NCI-H187 treated with DMSO at 0.1 percent for 48 hours (cell line): ENCODE results near the gene LRRC10.

ENCODE experiments used
- DNase-seq: peaks from one replicate; lab custom pipeline; 2025; lab: John Stamatoyannopoulos, UW

The LRRC10 gene

DNA sequence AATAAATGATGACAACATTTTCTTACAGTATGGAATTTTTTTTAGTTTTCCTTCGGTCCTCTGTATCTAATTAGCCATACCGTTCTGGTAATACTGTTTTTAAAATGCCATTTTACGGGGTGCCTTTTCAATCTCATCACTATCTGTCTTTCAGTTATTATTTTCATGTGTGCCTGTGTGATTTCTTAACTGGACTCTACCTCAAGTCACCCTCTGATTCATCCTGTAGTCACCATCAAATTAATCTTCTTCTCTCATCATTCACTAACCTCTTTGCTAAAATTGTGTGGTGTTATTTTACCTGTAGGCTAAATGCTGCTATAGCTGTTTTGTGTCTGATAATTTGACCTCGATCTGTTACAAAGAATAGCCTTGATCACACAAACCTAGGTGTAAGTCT, 41.5 kb downstream of the LRRC10 start:
- no peak for DNase-seq

DNA sequence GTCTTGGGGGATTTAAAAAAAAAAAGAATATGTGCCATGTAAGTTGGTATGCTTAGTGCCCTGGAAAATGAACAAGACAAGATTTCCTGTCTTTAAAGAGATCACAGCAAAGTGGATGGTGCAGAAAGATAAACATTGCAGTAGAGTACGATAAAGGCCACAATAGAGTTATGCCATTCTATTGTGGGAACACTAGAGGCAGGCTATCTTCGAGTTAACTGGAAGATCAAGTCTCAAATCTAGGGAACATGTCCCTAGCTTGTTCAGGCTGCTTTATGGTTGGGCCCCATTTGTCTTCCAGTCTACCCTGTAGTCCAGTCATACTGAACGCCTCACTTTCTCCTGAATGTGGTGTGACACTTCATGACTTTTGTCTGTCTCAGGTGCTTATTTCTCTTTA, 44.1 kb downstream of the LRRC10 start:
- no peak for DNase-seq

DNA sequence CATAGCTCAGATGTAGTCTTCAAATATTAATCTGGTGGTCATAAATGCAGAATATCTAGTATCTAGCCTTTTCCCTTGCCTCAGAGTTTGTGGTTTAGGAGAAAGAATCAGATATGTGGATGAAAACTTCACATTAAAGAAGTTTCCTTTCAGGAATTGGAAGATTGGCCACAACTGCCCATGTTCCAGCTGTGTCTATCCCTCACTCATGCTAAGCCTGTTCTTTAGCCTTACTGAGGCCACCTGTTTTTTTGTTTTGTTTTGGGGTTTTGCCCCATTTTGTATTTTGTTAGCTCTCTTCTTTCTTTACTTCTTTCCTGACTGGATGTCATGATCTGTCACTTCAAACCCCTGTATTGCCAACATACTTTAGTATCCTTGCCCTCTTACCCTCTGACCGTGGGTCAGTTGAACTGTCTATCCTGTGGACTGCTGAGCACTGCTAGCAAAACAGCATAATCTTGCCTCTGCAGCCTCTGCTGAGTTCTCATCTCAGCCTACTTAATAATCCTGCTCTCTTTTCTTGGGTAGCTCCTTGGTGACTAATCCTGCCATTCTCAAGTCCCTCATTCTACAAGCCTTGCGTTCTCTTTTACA, 47.4 kb downstream of the LRRC10 start:
- DNase-seq = no peak
